HL-60 (cell line): ENCODE measurements around the gene MRPL58.

ENCODE experiments used
- DNase-seq, 2 experiments: peaks; one replicate each; pipeline ENCODE4 v3.0.0-alpha.2; 2010 to 2020; ENCODE audit warnings: low read depth in 1 of 2, low spot score in 1 of 2
- H3K27ac ChIP-seq: fragments of 250-450 bp; sonication (Bioruptor Pico); replicated peaks from 2 replicates; pipeline ENCODE4 v1.5.1; 2020; ENCODE audit warnings: mild to moderate bottlenecking, moderate library complexity
- H3K27me3 ChIP-seq: fragments of 250-450 bp; sonication (Bioruptor Pico); 2 replicates; pipeline ENCODE4 v1.5.1; 2021; ENCODE audit warnings: mild to moderate bottlenecking, moderate library complexity; ENCODE audit not compliant: insufficient read depth, poor library complexity, severe bottlenecking
- H3K4me3 ChIP-seq: replicated peaks from 2 replicates; pipeline ENCODE4 v1.5.1; 2011; ENCODE audit warnings: mild to moderate bottlenecking, control low read depth, low read length; ENCODE audit not compliant: insufficient read depth
- CTCF ChIP-seq: IDR thresholded peaks from one replicate; pipeline ENCODE4 v1.5.1; 2011; ENCODE audit warnings: low read length, control low read depth, inconsistent platforms; ENCODE audit not compliant: insufficient read depth
- GABPA ChIP-seq: IDR thresholded peaks from 2 replicates; pipeline ENCODE4 v1.6.1; 2012; ENCODE audit warnings: low read depth
- POLR2AphosphoS5 ChIP-seq: IDR thresholded peaks from 2 replicates; pipeline ENCODE4 v1.6.1; 2012; ENCODE audit warnings: low read depth
- REST ChIP-seq: IDR thresholded peaks from 2 replicates; pipeline ENCODE4 v1.6.1; 2012; ENCODE audit warnings: low read depth; ENCODE audit not compliant: insufficient replicate concordance
- SPI1 ChIP-seq: IDR thresholded peaks from 2 replicates; pipeline ENCODE4 v1.6.1; 2012; ENCODE audit warnings: low read depth, mild to moderate bottlenecking, borderline replicate concordance

Gene MRPL58

GRCh38 chr17:74995847-74996246 is 16.6 kb upstream of the MRPL58 start:
- Histone ChIP-seq H3K4me3 (no peak overlapping the region), H3K27me3 (no peaks in the 10 kb centered on the region), H3K27ac (no peak overlapping the region)
- TF ChIP-seq POLR2AphosphoS5 (no peak), CTCF (no peak), REST (no peak), SPI1 (no peak), GABPA (no peak)
- no peak for DNase-seq

GRCh38 chr17:74998783-74999182 is 13.7 kb upstream of the MRPL58 start:
- DNase-seq: no peak
- Histone ChIP-seq H3K4me3 (no peak overlapping the region), H3K27ac (no peak overlapping the region), H3K27me3 (no peaks in the 10 kb centered on the region)
- TF ChIP-seq POLR2AphosphoS5: no peak
- TF ChIP-seq SPI1: no peak
- TF ChIP-seq CTCF: no peak
- TF ChIP-seq GABPA: no peak
- TF ChIP-seq REST: no peak

- H3K4me3 ChIP-seq: no peak overlapping the region
- no peak overlapping the region for H3K27ac ChIP-seq
- DNase-seq: no peak
- H3K27me3 ChIP-seq: no peaks in the 10 kb centered on the region
- TF ChIP-seq CTCF: no peak
Measured at GRCh38 chr17:74999523-74999922, 12.9 kb upstream of the MRPL58 start.
